Measurements from ENCODE around the gene ZNF521.

GRCh38 chr18:25072205-25072604 is 279.8 kb downstream of the ZNF521 start:
- TF ChIP-seq, protein P1, sequence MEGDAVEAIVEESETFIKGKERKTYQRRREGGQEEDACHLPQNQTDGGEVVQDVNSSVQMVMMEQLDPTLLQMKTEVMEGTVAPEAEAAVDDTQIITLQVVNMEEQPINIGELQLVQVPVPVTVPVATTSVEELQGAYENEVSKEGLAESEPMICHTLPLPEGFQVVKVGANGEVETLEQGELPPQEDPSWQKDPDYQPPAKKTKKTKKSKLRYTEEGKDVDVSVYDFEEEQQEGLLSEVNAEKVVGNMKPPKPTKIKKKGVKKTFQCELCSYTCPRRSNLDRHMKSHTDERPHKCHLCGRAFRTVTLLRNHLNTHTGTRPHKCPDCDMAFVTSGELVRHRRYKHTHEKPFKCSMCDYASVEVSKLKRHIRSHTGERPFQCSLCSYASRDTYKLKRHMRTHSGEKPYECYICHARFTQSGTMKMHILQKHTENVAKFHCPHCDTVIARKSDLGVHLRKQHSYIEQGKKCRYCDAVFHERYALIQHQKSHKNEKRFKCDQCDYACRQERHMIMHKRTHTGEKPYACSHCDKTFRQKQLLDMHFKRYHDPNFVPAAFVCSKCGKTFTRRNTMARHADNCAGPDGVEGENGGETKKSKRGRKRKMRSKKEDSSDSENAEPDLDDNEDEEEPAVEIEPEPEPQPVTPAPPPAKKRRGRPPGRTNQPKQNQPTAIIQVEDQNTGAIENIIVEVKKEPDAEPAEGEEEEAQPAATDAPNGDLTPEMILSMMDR (IDR thresholded peaks at IDR 0.05) = no peak
- no peak for TF ChIP-seq ZFX (IDR thresholded peaks at IDR 0.05; ENCODE audit: borderline replicate concordance)

All from 22Rv1 (cell line).